ENCODE measurements around the gene ETFBKMT.

DNA sequence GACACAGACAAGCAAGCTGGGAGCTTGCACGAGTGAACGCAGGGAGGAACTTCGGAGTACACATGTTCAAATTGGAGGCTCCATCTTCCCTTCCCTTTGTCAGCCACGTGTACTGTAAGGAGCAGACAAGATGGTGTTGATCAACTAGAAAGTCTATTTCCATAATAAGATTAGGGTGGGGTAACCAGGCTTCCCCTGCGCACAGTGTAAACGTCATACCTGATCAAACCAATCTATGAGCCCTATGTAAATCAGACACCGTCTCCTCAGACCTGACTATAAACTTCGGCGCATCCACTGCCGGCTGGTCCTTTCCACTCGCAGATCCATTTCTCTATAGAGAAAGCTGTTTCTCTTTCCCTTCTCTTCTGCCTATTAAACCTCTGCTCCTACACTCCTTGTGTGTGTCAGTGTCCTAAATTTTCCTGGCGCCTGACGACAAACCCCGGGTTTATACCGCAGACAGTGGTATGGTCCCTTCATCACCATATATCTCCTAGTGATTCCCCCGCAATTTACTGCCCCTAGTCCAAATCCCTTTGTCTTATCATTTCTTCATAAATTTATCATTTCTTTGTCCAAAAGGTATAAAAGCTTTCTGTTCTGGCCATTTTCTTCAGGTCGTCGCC is 7.5 kb upstream of the ETFBKMT start:
- TF ChIP-seq, protein P1, sequence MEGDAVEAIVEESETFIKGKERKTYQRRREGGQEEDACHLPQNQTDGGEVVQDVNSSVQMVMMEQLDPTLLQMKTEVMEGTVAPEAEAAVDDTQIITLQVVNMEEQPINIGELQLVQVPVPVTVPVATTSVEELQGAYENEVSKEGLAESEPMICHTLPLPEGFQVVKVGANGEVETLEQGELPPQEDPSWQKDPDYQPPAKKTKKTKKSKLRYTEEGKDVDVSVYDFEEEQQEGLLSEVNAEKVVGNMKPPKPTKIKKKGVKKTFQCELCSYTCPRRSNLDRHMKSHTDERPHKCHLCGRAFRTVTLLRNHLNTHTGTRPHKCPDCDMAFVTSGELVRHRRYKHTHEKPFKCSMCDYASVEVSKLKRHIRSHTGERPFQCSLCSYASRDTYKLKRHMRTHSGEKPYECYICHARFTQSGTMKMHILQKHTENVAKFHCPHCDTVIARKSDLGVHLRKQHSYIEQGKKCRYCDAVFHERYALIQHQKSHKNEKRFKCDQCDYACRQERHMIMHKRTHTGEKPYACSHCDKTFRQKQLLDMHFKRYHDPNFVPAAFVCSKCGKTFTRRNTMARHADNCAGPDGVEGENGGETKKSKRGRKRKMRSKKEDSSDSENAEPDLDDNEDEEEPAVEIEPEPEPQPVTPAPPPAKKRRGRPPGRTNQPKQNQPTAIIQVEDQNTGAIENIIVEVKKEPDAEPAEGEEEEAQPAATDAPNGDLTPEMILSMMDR (IDR thresholded peaks at IDR 0.05): no peak
- TF ChIP-seq POLR2A (IDR thresholded peaks at IDR 0.05): no peak
